Neural progenitor cell (in vitro differentiated cells): ENCODE data around the gene HIPK2.

Experiments
- CTCF ChIP-seq: fragments of 200-600 bp; sonication (generic); IDR thresholded peaks from 2 replicates; pipeline ENCODE4 v1.5.1; 2017; ENCODE audit warnings: antibody characterized with exemption, mild to moderate bottlenecking
- EZH2 ChIP-seq: fragments of 200-600 bp; sonication (generic); IDR thresholded peaks from 2 replicates; pipeline ENCODE4 v1.6.1; 2017; ENCODE audit warnings: antibody characterized with exemption, mild to moderate bottlenecking, moderate library complexity

GRCh38 chr7:139753693-139754111 is 24.1 kb downstream of the HIPK2 start:
- TF ChIP-seq CTCF: no peak
- TF ChIP-seq EZH2: no peak
